Memory B cell (primary cell): ENCODE results near the gene NDUFS6.

ENCODE experiments used
- ATAC-seq: fragments of 150-1000 bp; cut with Tn5 transposase; 2 replicates; pipeline ENCODE4 v1.10.0; 2021; ENCODE audit warnings: low read depth, mild to moderate bottlenecking, moderate library complexity
- DNase-seq, 2 donors: peaks; one replicate each; pipeline ENCODE4 v3.0.0; 2022; ENCODE audit warnings: low spot score in 2 of 2
- H3K27ac Mint-ChIP-seq: one replicate; pipeline ENCODE4 v1.8.0; 2022; ENCODE audit warnings: mild to moderate bottlenecking, moderate library complexity, mixed read lengths
- H3K27me3 Mint-ChIP-seq: one replicate; pipeline ENCODE4 v1.8.0; 2022; ENCODE audit warnings: mixed read lengths
- H3K36me3 Mint-ChIP-seq: one replicate; pipeline ENCODE4 v1.8.0; 2022; ENCODE audit warnings: mild to moderate bottlenecking, mixed read lengths
- H3K4me1 Mint-ChIP-seq: one replicate; pipeline ENCODE4 v1.8.0; 2022; ENCODE audit warnings: mixed read lengths
- H3K4me3 Mint-ChIP-seq: one replicate; pipeline ENCODE4 v1.8.0; 2022; ENCODE audit warnings: mild to moderate bottlenecking, moderate library complexity, mixed read lengths
- H3K9me3 Mint-ChIP-seq: one replicate; pipeline ENCODE4 v1.8.0; 2022; ENCODE audit warnings: mixed read lengths

NDUFS6 gene

DNA sequence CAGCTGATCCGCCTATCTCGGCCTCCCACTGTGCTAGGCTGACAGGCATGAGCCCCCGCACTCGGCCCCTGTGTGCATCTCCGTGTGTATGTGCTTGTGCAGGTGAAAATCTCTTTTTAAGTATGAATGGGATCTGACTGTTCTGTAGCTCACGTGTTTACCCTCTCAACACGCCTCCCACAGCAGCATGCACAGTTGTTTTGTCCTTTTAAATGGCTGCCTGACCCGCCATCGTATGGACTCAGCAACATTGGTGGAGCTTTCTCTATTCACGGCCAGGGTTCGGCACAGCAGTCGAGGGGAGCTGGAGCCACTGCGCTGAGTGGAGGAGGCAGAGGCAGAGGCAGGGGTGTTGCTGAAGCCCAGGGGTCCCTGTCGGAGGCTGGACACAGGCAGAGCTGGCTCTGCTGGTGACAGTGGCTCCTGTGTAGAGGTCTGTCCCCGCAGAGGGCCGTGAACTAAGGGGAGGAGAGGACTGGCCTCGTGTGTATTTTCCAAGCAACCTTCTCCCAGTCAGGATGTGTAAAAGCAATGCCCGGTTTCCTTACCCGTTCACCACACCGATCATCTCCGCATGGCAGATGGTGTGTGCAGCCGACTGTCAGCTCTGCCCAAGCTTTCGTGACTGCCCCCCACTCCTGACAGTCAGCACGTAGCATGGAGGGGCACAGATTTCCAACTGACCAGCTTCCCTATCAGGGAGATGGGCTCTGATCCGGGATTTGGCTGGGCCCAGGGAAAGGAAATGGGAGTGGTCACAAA, 38.9 kb upstream of the NDUFS6 start:
- Mint-ChIP-seq H3K27ac (no peak overlapping the region), H3K4me1 (no peaks in the 10 kb centered on the region), H3K36me3 (peaks cover 3% of the 10 kb centered on the region), H3K27me3 (peaks cover 10% of the 10 kb centered on the region), H3K4me3 (no peak overlapping the region), H3K9me3 (peaks cover 5% of the 10 kb centered on the region)
- ATAC-seq = no peak
- no peak for DNase-seq

DNA sequence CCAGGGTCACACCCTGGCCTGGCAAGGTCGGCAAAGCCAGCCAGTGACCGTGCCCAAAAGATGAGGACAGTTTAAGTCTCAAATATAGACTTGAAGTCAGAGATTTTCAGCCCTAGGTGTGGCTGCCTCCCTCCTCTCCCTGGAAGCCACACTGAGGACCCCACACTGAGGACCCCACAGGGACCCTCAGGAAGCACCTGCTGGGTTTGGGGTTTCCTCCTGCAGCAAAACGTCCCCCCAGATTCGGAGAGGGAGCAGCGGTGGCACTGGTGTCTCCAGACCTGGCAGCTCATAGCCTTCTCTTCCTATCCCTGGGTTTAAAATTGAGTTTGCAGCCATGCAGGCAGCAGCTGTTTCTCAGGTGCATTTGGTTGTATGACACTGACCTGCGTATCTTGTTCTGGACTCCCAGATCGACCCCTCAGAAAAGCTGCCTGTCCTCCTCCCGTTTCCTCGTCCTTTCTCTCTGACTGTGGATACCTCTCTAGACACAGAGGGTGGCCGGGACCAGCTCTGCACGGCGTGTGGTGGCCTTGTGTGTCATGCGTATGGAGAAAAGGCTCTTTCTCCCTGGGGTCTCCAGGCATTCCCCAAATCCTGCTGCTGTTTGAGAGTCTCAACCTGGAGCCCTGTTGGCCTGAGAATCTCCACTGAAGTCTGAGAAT, 38.2 kb upstream of the NDUFS6 start:
- Mint-ChIP-seq H3K4me3 (no peak overlapping the region), H3K36me3 (peaks cover 3% of the 10 kb centered on the region), H3K27ac (no peak overlapping the region), H3K4me1 (no peaks in the 10 kb centered on the region), H3K9me3 (peaks cover 5% of the 10 kb centered on the region), H3K27me3 (peaks cover 13% of the 10 kb centered on the region)
- no peak for ATAC-seq
- no peak for DNase-seq

DNA sequence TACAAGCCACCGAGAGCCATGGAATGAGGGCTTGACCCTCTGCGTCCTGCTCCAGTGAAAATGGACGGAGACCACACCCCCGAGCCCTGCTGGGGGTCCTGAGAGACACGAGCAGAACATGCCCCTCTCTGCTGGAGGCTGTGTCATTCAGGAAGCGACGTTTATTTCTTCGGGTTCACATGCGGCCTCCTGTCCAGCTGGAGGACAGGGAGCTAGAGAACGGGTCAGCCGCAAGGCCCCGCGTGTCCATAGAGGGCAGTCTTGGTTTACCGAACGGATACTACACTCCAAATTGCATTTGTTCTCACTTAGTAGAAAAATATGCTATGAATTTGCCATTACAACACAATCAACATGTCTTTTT, 37.7 kb upstream of the NDUFS6 start:
- H3K27me3 Mint-ChIP-seq = peaks cover 15% of the 10 kb centered on the region
- peaks cover under 1% of the 10 kb centered on the region for H3K36me3 Mint-ChIP-seq
- H3K4me3 Mint-ChIP-seq = no peak overlapping the region
- ATAC-seq (no peak), DNase-seq (no peak)
- peaks cover 2% of the 10 kb centered on the region for H3K9me3 Mint-ChIP-seq
- H3K4me1 Mint-ChIP-seq = no peaks in the 10 kb centered on the region
- H3K27ac Mint-ChIP-seq = no peak overlapping the region

DNA sequence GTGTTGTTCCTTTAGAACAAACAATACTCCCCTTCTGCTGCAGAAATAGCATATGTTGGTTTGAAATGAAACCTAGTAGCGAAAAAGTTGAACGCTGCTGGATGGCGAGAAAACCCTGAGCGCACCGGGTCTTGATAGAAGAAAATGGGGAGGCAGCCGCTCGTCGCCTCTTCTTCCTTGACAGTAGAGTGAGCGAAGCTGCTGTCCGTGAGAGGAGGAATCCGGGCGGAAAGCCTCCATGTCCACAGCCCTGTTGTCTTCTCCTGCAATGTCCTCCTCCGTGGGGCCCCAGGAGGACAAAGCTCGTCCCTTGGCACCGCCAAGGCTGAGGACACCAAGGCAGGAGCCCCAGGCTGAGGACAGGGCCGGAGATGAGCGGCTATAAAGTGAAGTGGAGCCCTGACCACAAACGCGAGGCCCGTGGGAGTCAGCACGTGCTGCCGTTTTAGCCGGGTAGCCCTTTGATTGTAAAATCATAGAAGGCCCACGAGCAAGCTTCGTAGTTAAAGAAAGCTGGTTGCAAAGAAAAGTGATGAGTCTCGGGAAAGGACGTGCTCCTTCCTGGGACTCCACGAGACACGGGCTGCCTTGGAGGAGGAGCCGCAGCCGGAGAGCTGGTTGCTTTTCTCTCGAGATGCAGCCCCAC, 37.1 kb upstream of the NDUFS6 start:
- ATAC-seq = no peak
- Mint-ChIP-seq H3K4me3 (no peak overlapping the region), H3K4me1 (no peaks in the 10 kb centered on the region), H3K36me3 (no peaks in the 10 kb centered on the region), H3K27ac (no peak overlapping the region), H3K27me3 (peaks cover 15% of the 10 kb centered on the region), H3K9me3 (no peaks in the 10 kb centered on the region)
- no peak for DNase-seq

DNA sequence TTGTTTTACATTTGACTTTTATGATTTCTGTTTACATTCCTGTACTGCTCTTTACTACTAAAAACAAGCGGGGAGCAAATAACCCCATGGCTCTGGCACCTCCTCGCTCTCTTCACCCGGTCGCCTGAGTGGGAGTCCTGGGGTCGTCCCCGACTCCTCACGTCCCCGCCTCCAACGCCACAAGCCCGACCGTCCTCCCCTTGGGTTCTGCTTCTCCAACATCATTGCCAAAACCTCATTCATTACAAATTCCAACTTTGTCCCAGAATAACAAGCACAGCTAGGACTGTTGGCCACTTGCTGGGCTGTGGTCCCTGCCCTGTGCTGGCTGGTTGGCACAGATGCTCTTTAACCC, 36.6 kb upstream of the NDUFS6 start:
- H3K4me3 Mint-ChIP-seq = no peak overlapping the region
- peaks cover 15% of the 10 kb centered on the region for H3K27me3 Mint-ChIP-seq

DNA sequence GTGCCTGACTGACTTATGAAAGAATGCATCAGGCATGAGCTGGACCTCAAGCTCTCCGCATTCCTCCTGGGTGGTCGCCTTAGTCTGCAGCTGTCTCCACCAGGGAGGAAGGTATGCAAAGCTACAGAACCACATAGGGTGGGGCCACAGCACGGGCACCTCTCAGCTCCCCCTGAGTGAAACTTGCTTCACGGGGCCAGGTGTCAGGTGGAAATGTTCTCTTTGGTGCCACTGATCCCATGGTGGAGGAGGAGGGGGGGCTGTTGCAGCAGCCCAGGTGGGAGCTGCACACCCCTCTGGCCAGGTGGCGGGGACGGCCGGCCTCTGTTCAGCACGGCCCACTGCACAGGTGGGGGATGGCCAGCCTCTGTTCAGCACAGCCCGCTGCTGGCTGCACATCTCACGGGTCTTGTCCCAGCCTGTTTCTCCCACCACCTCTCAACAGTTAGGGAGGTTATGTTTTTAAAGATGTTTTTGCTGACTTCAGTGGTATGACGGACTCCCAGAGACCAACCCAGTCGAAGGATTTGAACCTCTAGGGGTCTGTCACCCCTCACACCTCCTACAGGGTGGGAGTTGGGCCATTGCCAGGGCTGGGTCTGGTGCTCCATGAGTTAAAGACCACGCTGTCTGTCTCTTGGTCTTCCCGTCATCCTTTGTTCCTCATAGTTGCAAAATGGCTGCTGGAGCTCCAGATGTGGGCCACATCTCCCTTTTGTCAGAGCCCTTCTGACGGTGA, 35.9 kb upstream of the NDUFS6 start:
- Mint-ChIP-seq H3K36me3 (no peaks in the 10 kb centered on the region), H3K4me3 (no peak overlapping the region)
- no peak for ATAC-seq

More for the DNA sequence above, 36.6 kb upstream of the NDUFS6 start:
- Mint-ChIP-seq H3K9me3 (no peaks in the 10 kb centered on the region), H3K27ac (no peak overlapping the region), H3K36me3 (no peaks in the 10 kb centered on the region), H3K4me1 (no peaks in the 10 kb centered on the region)
- ATAC-seq (no peak), DNase-seq (no peak)

DNA sequence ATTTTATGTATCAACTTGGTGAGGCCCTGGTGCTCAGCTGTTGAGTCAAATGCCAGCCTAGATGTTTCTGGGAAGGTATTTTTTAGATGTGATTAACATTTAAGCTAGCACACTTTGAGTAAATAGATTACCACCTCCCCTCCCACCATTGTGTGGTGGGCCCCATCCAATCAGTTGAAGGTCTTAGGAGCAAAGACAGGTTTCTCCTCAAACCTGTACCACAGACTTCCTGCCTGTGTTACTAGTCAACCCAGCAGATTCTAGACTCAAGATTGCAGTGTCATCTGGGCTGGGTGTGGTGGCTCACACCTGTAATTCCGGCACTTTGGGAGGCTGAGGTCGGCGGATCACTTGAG, 35.3 kb upstream of the NDUFS6 start:
- Mint-ChIP-seq H3K36me3 (no peaks in the 10 kb centered on the region), H3K4me1 (no peaks in the 10 kb centered on the region), H3K27me3 (peaks cover 16% of the 10 kb centered on the region), H3K4me3 (no peak overlapping the region), H3K9me3 (no peaks in the 10 kb centered on the region), H3K27ac (no peak overlapping the region)
- DNase-seq = no peak
- no peak for ATAC-seq

More for the DNA sequence above, 35.9 kb upstream of the NDUFS6 start:
- peaks cover 15% of the 10 kb centered on the region for H3K27me3 Mint-ChIP-seq
- DNase-seq = no peak
- H3K4me1 Mint-ChIP-seq = no peaks in the 10 kb centered on the region
- no peaks in the 10 kb centered on the region for H3K9me3 Mint-ChIP-seq
- H3K27ac Mint-ChIP-seq = no peak overlapping the region

DNA sequence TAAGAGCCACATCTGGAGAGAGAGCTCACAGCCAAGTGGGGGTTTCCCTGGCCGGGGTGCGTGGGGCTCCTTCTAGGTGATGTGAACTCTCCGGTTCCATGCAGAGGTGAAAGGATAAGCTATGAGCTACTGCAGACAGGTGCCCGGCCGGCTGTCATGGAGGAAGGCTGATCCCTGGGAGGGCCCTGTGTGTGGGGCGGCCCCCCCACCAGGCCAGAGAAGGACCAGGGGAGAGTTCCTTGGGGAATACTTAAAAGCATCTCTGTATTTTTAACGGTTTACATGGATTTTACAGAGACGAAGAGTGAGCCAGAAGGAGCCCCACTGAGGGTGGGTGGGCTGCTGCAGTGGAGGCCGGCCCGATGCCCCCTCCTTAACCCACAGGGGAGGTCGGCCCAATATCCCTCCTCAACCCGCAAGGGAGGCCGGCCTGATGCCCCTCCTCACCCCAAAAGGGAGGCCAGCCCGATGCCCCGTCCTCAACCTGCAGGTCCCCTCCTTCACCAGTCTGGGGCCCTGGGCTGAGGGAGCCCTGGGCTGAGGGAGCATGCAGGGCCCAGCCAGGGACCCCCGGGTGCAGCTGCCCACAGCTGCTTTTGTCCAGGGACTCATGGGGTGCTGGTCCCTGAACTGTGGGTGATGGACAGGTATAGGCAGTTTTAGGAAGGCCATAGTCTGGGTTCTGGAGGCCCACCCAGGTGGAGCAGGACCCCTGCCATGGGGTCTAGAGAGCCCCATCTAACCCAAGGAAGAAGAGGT, 33.5 kb upstream of the NDUFS6 start:
- Mint-ChIP-seq H3K27me3 (peaks cover 18% of the 10 kb centered on the region), H3K4me3 (no peak overlapping the region), H3K27ac (no peak overlapping the region), H3K9me3 (no peaks in the 10 kb centered on the region), H3K4me1 (no peaks in the 10 kb centered on the region), H3K36me3 (no peaks in the 10 kb centered on the region)
- DNase-seq = no peak
- ATAC-seq = no peak

DNA sequence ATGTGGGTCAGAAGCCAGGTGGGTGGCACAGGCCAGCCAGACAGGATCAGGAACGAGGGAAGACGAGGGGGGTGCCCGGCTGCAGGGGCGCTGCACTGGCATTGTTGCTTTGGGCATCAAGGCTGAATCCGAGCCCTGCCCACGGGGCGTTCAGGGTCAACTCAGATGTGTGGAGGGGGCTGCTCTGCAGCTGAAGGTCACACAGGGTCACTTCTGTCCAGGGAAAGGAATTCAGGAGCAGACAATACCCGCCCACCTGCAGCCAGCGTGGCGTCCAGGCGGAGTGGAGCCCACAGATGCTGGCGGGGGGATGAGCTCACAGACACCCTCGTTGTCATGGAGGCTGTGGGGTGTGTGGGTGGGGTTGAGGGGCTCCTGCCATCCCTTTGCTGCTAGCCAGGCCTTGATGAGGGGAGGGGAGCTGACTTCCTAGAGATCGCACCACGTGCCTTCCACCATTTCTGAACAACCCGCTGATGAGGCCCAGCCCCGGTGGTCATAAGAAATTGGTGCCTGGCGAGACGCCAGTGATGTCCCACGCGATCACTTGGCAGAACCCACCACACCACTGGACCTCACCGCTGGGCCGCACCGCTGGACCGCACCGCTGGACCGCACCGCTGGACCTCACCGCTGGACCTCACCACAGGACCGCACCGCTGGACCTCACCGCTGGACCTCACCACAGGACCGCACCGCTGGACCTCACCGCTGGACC, 32.8 kb upstream of the NDUFS6 start:
- no peaks in the 10 kb centered on the region for H3K36me3 Mint-ChIP-seq
- H3K27me3 Mint-ChIP-seq = peaks cover 18% of the 10 kb centered on the region
- H3K9me3 Mint-ChIP-seq = no peaks in the 10 kb centered on the region
- H3K27ac Mint-ChIP-seq = no peak overlapping the region
- no peak overlapping the region for H3K4me3 Mint-ChIP-seq
- DNase-seq = no peak
- no peaks in the 10 kb centered on the region for H3K4me1 Mint-ChIP-seq
- ATAC-seq = no peak

DNA sequence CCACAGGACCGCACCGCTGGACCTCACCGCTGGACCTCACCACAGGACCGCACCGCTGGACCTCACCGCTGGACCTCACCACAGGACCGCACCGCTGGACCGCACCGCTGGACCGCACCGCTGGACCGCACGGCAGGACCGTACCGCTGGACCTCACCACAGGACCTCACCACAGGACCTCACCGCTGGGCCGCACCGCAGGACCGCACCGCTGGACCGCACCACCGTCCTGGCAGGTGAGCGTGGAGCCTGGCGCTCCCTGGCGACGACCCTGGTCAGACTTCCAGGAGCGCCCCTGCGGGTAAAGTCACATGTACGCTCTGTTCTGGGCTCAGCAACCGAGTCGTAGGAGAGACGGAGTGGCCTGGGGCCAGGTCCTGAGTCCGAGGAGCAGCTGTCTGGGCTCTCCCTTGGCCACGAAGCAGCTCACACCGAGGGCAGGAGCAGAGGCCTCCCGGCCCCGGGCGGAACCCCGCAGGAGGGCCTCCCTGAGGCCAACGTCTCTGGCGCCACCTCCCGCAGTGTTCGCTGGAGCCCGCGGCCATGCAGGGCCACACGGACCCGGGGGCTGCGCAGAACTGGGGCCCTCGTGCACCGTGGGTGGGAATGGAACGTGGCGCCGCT, 32.1 kb upstream of the NDUFS6 start:
- Mint-ChIP-seq H3K4me1 (no peaks in the 10 kb centered on the region), H3K9me3 (no peaks in the 10 kb centered on the region), H3K4me3 (no peak overlapping the region), H3K27ac (no peak overlapping the region), H3K36me3 (no peaks in the 10 kb centered on the region), H3K27me3 (peaks cover 15% of the 10 kb centered on the region)
- ATAC-seq (no peak), DNase-seq (no peak)

DNA sequence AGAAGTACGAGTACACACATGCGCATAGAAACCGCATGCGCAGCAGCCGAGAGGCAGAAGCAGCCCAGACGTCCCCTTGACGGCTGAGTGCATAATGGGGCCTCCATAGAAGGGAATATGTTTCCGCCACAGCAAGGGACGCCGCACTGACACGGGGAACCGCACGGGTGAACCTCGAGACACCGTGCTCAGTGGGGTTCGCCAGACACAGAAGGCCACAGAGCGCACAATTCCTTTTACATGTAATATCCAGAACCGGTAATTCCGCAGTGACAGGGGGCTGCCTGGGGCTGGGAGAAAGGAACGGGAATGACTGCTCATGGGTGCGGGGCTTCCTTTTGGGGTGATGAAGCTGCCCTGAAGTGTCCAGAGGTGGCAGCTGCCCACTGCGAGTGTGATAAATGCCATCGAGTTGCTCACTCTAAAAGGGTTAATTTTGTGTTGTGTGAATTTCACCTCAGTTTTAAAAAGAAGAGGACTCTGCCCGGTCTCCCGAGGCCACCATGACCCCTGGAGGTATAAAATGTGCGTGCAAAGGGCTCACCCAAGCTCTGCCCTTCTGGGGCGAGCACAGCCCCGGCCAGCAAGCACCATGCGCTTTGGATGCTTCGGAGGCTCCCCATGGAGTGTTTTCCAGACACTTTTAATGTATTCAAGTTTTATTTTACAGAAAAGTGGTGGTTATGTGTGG, 31.3 kb upstream of the NDUFS6 start:
- Mint-ChIP-seq H3K4me1 (no peaks in the 10 kb centered on the region), H3K27me3 (peaks cover 15% of the 10 kb centered on the region), H3K36me3 (no peaks in the 10 kb centered on the region), H3K4me3 (no peak overlapping the region), H3K27ac (no peak overlapping the region), H3K9me3 (no peaks in the 10 kb centered on the region)
- no peak for DNase-seq
- no peak for ATAC-seq

DNA sequence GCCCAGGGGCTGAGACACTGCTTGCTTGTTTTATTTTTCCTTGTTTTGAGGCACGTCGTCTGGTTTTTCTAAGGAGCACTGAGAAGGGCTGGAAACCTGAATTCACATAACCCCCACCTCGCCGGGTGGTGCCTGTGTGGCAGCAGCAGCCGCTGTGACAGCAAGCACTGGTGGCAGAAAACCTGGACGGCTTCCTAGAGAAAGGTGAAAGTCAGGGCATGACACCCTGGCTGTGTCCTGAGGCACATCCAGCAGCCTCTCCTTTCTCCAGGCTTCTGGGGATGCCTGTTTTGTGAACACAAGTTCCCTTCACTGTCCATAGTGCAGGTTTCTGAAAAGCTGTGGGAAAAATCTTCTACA, 30.8 kb upstream of the NDUFS6 start:
- DNase-seq (no peak), ATAC-seq (no peak)
- Mint-ChIP-seq H3K36me3 (no peaks in the 10 kb centered on the region), H3K27ac (no peak overlapping the region), H3K27me3 (peaks cover 15% of the 10 kb centered on the region), H3K4me3 (no peak overlapping the region), H3K9me3 (no peaks in the 10 kb centered on the region), H3K4me1 (no peaks in the 10 kb centered on the region)
